NCI-H1092 treated with DMSO at 0.1 percent for 48 hours (cell line): ENCODE measurements around the gene PRSS33.

ENCODE experiments used
- DNase-seq: peaks from one replicate; lab custom pipeline; 2025; lab: John Stamatoyannopoulos, UW

The PRSS33 gene

DNA sequence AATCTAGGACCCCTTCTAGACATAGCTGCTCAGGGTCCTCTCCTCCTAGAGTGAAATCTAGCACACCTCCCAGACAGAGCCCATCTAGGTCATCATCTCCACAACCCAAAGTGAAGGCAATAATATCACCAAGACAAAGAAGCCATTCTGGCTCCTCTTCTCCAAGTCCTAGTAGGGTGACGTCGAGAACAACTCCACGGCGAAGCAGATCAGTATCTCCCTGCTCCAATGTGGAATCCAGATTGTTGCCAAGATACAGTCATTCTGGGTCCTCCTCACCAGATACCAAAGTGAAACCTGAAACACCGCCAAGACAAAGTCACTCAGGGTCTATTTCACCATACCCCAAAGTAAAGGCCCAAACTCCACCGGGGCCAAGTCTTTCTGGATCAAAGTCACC is 24.2 kb downstream of the PRSS33 start:
- no peak for DNase-seq

DNA sequence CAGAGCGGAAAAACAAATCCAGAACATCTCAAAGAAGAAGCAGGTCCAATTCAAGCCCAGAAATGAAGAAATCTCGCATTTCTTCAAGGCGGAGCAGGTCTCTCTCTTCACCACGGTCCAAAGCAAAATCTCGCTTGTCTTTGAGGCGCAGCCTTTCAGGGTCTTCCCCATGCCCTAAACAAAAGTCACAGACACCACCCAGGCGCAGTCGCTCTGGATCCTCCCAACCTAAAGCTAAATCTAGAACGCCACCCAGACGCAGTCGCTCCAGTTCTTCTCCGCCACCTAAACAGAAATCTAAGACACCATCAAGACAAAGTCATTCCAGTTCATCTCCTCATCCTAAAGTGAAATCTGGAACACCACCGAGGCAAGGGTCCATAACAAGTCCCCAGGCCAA is 24.6 kb downstream of the PRSS33 start:
- no peak for DNase-seq

DNA sequence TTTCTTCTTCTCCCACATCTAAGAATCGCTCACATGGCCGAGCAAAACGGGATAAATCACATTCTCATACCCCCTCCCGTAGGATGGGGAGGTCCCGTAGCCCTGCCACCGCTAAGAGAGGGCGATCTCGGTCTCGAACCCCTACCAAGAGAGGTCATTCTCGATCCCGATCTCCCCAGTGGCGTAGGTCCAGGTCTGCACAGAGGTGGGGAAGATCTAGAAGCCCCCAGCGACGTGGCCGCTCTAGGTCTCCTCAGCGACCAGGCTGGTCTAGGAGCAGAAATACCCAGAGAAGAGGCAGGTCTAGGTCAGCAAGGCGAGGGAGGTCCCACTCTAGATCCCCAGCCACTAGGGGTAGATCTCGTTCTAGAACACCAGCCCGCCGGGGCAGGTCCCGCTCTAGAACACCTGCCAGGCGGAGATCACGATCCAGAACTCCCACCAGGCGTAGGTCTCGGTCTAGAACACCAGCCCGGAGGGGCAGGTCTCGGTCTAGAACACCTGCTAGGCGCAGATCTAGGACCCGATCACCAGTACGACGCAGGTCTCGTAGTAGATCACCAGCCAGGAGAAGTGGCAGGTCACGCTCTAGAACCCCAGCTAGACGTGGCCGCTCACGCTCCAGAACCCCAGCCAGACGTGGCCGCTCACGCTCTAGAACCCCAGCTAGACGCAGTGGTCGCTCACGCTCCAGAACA is 25.3 kb downstream of the PRSS33 start:
- no peak for DNase-seq

DNA sequence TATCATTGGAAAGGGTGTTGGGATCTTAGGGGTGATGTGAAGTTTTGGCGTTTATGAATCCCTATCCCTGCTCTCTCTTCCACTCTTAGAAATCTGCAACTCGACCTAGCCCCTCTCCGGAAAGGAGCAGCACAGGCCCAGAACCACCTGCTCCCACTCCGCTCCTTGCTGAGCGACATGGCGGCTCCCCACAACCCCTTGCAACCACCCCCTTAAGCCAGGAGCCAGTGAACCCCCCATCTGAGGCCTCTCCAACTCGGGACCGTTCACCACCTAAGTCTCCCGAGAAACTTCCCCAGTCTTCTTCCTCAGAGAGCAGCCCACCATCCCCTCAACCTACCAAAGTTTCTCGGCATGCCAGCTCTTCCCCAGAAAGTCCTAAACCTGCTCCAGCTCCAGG is 25.9 kb downstream of the PRSS33 start:
- no peak for DNase-seq

DNA sequence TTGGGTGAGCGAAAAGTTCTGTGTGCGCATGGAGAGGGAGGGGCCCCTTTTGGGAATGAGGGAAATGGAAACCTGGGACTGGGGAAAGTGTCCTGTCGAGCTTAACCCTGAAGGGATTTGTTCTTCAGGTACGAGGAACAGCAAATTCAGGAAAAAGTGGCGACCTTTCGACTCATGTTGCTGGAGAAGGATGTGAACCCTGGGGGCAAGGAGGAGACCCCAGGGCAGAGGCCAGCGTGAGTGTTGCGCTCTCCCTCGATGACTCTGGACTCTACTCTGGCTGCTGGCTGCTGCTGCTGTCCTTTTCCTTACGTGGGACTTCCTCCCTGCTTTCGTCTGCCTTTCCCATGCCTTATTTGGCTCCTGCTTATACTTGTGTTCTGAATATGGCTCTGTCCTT is 30.0 kb downstream of the PRSS33 start:
- no peak for DNase-seq

DNA sequence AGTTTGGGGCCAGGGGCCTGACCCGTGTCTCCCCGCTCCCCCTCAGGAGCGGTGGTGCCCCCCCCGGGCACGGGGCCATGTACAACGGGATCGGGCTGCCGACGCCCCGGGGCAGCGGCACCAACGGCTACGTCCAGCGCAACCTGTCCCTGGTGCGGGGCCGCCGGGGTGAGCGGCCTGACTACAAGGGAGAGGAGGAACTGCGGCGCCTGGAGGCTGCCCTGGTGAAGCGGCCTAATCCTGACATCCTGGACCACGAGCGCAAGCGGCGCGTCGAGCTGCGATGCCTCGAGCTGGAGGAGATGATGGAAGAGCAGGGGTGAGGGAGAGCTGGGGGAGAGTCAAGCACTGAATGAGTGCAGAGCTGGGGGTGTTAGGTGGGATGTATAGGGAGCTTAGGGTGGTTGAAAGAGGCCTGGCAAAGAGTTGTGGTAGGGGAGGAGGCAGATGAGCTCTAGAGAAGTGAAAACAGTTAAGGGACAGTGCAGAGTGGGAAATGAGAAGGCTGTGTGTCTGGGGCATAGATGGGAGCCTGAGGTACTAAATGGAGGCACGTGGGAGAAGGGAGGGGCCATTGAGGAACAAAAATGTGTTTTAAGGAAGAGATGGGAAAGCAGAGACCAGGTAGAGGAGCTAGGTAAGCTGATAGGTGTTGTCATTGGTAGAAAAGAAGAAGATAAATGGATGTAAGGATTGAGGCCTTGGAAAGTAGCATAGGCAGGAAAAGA is 30.9 kb downstream of the PRSS33 start:
- no peak for DNase-seq

DNA sequence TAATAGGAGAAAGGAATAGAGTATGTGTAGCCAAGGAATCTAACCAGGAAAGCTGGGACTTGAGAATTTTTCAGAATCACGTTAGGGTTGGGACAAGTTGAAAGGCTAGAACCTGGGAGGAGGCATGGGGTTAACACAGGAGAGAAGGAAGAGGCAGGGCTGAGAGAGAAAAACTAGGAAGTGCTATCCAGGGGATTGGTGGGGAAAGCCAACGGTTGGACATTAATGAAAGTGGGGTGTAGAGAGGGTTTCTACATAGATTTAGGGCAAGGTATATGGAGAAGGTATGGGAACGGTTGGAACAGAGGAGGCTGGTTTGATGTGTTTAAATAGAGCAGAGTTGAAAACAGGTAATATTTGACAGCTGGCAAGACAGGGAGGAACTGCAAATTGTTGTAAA is 32.2 kb downstream of the PRSS33 start:
- no peak for DNase-seq

DNA sequence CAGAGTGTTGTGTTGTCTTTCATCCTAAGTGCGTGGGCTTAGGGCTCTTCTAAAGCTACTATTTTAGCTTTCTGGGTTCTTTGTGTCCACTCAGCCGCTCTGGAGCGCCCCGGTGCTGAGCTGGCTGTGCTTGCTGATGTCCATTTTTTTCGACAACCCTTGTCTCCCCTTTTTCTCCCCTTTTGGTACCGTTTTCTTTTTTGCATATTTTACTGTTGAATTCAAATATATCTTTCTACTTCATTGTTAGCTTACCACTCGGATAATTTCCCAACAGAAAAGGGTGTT is 33.7 kb downstream of the PRSS33 start:
- DNase-seq: no peak

DNA sequence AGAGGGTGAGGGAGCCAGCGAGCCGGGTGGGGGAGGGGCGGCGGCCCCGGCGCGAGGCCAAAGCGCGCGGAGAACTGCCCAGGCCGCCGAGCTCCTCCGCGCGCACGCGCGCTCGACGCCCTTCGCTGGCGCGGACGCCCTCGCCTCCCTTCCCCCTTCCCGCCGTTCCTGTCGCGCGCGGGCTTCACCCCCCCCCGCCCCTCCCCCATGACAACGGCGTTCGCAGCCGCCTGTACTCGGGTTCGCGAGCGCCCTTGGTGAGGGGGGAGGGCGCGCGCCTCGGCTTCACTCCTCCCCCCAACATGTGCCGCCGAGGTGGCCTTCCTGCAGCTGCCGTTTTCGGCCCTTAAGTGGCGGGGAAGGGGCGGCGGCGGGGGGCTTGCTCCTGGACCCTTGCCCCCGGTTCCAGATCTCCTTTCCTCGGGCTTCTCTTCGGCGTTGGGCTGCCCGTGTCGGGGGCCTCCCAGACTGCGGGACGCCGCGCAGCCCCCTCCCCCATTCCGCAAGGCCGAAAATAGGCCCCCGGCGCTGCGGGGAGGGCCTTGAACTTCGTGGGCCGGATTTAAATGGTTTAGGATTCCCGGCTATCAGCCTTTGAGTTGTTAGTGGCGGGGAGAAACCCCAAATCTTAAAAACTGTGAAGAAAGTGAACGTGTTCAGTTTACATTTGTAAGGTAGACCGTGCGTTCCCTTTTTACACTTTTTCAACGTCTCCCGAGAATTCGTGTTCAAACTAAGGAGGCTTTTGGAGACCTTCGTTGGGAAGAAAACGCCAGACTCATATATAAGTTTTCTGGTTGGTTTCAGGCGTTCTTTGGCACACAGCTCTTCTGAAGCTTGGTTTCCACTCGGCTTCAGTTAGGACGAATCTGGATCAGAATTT is 34.3 kb downstream of the PRSS33 start:
- DNase-seq: peak; percentile 85

DNA sequence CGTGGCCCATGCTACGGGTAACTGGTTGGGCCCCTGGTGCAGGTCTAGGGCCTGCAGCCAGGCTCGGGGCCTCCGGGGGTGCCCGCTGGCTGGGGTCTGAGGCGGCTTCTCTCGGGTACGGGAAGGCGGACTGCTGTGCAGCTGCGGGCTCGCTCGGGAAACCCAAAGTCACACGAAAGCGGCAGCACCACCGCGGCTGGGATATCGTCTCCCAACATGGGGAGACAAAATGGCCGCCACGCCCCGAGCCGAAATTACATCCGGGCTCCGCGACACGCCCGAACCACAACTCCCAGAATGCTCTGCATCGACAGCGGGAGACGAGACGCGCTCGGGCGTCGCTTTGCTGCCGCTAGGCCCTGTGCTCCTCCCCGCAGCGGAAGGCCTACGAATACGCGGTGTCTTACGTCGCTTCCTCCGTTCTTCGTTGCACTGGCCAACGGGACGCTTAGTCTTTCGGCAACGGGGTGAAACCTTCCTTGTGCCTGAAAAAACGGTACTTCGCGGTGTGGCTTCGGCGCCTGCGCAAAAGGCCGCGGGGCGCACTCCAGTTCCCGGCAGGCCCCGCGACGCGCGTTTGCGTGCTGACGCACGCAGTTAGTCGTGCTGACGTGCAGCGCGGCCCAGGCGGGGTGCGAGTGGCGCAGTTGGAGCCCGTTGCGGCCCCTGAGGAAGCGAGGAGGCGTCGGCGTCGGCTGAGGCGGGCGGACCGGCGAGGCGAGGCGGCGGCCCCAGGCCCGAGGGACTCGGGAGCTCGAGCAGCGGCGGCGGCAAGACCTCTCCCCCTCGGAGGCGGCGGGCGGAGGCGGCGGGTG is 35.1 kb downstream of the PRSS33 start, which contains the start of gene SRRM2:
SRRM2 (plus strand) TSS at position 604 of the 815 bp plus-strand sequence. CDS start 3,727 bp downstream, outside the sequence.
- peak; percentile 97 for DNase-seq

DNA sequence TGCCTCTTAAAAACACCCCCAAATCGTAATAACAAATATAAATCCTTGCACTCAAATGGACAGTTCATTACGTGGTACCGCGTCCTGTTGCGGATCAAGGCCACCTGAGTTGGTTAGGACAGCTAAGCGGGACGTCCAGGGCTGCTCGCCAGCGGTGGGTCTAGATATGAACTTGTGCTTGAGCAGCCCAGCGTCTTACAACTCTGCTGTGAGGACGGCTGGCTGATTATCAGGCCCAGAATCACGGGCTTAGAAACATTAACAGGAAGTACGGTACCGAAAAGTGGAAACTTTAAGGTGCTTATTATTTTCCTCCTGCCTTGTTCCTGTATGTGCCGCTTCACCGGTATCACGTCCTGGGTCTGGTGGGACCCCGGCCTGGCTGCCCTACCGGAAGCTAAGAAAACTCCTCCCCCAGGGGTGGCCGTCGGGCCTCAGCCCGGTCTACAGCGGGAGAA is 35.8 kb downstream of the PRSS33 start:
- no peak for DNase-seq

DNA sequence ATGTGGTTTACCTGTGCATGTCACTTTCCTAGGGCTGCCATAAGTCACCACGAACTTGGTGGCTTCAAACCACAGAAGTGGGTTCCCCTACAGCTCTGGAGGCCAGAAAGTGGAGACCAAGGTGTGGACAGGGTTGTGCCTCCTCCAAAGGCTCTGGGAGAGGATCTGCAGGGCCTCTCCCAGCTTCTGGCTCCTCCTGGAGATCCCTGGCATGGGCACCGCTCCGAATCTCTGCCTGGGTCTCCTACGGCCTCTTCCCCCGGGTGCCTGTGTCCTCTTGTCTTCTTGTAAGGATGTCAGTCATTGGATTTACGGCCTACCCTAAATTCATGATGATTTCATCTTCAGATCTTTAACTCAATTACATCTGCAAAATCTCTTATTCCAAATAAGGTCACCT is 37.4 kb downstream of the PRSS33 start:
- no peak for DNase-seq

DNA sequence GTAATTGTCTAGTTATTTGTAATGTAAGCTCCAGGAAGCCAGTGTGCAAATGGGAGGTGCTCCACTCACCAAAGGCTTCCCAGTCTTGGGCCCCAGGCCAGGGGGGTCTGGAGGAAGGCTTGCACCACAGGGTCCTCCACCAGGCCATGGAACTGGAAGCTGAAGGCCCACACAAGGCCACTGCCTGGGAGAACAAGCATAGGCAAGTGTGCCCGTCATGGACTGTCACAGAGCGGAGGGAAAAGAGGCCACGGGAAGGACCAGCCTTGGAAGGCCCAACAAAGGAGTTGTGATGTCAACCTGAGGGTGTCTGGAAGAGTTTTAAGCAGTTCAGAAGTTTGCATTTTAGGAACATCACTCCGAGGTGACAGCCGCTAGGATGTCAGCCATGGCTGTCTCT is 37.9 kb downstream of the PRSS33 start:
- no peak for DNase-seq

DNA sequence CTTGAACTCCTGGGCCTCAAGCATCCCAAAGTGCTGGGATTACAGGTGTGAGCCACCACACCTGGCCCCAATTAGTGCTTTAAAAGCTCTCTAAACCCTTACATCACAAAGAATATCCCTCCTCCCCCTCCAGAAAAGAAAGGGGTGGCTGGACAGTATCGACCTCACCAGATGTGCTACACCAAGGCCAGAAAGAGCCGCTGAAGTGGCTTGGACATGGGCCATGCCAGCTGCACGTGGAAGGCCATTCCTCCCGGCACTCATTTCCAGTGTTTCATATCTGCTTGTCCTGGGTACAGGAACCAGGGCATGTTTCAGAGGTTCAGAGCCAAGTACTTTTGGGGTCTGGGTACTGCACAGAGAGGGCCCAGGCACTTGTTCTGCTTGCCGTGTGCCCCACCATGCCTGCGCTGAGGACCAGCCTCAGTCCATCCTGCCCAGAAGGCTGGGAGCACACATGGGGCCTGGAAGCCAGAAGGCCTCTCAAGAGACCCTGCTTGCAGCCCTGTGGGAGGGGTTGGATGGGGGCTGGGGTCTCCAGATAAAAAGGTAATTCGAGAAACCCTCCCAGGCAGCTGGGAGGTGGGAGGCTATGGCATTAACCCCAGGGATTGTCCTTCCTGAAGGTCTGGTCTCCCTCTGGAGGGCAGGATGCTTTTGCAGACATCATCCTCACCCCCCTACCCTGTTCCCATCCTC is 38.5 kb downstream of the PRSS33 start:
- DNase-seq: peak; percentile 85

DNA sequence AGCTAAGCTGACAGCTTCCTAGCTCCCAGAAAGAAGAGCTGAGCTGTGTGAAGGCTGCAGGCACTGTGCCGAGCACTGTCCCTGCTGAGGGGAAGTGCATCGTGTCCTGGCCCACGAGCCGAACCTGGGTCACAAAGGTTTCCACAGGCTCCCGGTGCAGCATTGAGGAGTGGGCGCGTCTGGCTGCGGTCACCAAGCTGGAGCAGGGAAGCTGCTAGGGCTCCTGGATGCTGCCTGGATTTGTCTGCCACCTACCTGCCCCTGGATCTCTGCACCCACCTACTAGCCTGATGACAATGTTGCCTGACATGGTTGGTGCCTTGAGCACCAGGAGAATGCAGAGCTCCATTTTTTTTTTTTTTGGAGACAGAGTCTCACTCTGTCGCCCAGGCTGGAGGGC is 41.4 kb downstream of the PRSS33 start:
- no peak for DNase-seq

DNA sequence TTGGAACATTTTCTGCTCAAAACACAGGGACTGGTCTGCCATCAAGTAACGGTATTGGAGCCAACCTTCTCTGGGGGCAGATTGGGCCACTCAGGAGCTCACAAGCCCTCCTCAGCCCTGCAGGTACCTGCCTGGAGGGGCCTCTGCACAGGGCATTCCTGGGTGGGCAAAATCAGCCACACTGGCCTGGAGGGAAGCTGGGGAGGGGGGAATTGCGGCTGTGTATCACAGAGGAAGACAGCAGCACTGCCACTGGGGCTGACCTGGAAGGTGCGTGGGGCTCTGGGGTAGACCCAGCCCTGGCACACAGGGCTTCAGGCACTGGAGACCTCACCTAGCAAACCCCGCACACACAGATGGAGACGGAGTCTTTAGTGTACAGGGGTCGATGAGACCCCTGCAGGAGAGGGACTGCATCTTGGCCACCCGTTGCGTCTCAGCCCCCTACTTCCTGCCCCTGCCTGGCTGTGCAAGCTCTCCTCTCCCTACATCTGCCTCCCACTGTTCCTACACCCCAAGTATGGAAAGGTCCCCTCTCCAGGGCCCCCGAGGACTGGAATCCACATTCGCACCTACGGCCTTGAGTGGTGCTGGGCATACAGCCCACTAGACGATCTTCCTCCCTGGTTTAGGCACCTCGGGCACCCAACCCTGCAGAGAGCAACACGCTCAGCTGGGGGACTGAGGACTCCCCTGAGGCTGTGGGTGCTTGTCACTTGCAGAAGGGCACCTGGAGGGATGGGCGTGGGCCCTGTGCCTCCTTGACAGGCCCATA is 42.1 kb downstream of the PRSS33 start:
- no peak for DNase-seq

DNA sequence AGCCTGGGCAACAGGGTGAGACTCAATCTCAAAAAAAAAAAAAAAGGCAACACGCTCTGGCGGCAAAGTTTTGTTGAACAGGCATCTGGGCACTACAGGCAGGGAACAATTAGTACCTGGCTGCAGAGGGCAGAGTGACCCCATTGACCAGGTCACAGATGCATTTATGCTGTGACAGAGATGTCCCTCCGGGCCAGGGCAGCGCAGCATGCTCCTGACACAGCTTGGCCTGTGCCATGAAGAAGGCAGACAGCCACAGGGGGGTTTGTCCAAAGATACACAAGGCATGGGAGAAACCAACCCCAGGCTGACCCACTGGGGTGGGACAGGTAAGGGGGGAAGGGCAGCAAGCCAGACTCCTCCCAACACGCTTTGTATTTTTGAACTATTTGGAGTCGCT is 42.6 kb downstream of the PRSS33 start:
- no peak for DNase-seq

DNA sequence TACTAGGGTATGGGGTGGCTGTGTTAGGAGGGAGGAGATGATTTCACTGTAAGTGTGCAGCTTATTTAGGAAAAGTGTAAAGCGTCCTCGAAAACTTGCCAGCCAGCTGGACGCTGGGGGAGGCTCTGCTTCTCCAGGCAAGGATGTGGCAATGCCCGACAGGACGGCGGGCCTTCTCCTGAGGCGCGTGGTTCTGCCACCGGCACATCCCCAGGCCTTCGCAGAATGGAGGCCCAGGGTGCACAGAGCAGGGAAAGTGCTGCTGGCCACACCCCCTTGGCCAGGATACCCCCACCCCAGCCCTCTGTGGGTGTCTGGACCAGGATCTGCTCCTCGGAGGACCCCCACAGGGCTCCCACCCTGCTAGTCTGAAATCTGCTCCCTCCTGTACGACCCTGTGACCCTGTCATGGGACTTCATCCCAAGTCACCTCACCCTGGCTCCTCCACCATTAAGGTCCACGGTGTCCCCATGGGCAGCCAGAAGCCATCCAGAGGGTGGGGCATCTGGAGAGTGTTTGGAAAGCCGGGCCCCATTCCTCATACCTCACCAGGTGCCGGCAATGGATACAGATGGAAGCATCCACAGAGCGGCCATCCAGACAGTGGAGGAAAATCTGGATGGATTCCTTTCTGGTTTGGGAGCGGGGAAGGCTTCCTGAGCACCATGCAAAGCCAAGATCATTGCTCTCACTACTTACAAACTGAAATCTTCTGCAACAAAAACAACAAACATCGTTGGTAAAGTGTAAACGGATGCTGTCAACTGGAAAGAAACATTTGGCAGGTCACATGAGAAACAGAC is 44.2 kb downstream of the PRSS33 start:
- no peak for DNase-seq

DNA sequence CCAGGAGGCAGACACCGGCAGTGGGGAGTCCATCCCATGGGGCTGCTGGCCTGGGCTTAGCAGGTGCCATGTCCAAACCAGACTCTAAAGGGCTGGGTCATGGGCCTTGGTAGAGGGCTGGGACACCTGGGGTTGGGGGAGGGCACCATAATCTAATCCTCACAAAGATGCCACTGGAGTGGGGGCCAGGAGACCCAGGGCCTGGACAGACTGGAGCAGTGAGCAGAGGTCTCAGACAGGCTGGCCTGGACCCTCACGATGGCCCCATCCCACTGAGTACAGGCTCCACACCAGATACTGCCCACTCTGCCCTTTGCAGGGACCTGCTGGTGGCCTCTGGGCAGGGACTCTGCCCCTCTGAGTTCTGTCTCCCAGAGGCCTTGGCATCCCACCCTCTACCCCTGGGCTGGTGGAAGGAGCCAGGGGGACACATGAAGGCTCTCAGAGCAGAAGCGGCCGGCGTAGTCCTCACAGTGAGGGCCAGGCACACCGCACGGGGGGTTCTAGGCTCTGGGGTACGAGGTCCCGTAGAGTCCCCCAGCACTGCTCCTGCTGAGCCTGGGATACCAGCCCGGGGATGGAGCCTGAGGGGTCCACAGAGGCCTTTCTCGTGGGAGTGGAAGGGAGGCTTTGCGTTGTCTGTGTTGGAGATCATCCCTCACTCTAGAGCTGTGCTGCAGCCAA is 44.9 kb downstream of the PRSS33 start:
- DNase-seq: no peak
